NCI-H1105 (cell line): Measurements from ENCODE around the gene CX3CL1.
"Not testable (repeated sequence)": the region's sequence is repeated elsewhere in the genome, so short reads cannot be mapped to it uniquely, and the experiment has no call there.

Experiments
- DNase-seq: peaks from one replicate; lab custom pipeline; 2025; lab: John Stamatoyannopoulos, UW

Gene CX3CL1

GRCh38 chr16:57382535-57383275 lies 10.4 kb downstream of the CX3CL1 start:
- DNase-seq, result no peak

- no peak for DNase-seq
These were observed 11.3 kb downstream of the CX3CL1 start for GRCh38 chr16:57383276-57384247.

GRCh38 chr16:57384248-57385070 lies 12.2 kb downstream of the CX3CL1 start:
- no peak for DNase-seq

- DNase-seq, result no peak
These were observed 12.8 kb downstream of the CX3CL1 start for GRCh38 chr16:57385083-57385482.

- no peak for DNase-seq
These were observed 14.2 kb downstream of the CX3CL1 start for GRCh38 chr16:57386381-57386951.

GRCh38 chr16:57387598-57388354 lies 15.5 kb downstream of the CX3CL1 start:
- DNase-seq, result no peak

- no peak for DNase-seq
These were observed 16.2 kb downstream of the CX3CL1 start for GRCh38 chr16:57388359-57389086.

- no peak for DNase-seq
These were observed 16.8 kb downstream of the CX3CL1 start for GRCh38 chr16:57389087-57389468.

- DNase-seq, result no peak
These were observed 18.5 kb downstream of the CX3CL1 start for GRCh38 chr16:57390636-57391295.

GRCh38 chr16:57391300-57391699 lies 19.0 kb downstream of the CX3CL1 start:
- DNase-seq, result no peak

GRCh38 chr16:57391708-57392107 lies 19.4 kb downstream of the CX3CL1 start:
- no peak for DNase-seq

- no peak for DNase-seq
These were observed 20.4 kb downstream of the CX3CL1 start for GRCh38 chr16:57392694-57393093.

- no peak for DNase-seq
These were observed 22.2 kb downstream of the CX3CL1 start for GRCh38 chr16:57394444-57394843.

GRCh38 chr16:57395026-57395425 lies 22.7 kb downstream of the CX3CL1 start:
- DNase-seq, result no peak

GRCh38 chr16:57396786-57397185 lies 24.5 kb downstream of the CX3CL1 start:
- DNase-seq, result no peak

GRCh38 chr16:57397493-57397892 lies 25.2 kb downstream of the CX3CL1 start:
- DNase-seq, result not testable (repeated sequence)

GRCh38 chr16:57401943-57402640 lies 29.8 kb downstream of the CX3CL1 start:
- DNase-seq, result no peak

GRCh38 chr16:57403965-57404817 lies 31.9 kb downstream of the CX3CL1 start, which contains the start of gene CCL17:
Gene CCL17, plus strand, starts transcription at chr16:57404767. Its CDS starts 9,166 bp downstream, at chr16:57413933.
- no peak for DNase-seq
